ENCODE data around the gene ASB12. TPM values are rescaled to one million over a fixed set of nuclear protein-coding genes. Genes with fewer than 3 reads are reported as not detected.

Gene ASB12

Small RNAs within 50 kb of the gene (small RNA-seq; reads per million reads assigned to genes)
- not detected for gene RN7SL799P (ENCODE audit: low read depth)
